Muscle layer of duodenum (tissue), 2 donors: Measurements from ENCODE around the gene ARPC4.
A peak's percentile ranks its signal among the peaks of the same experiment; 100 is the strongest.

ENCODE experiments used
- H3K27ac ChIP-seq: one replicate; pipeline ENCODE4 v1.7.0; 2013; ENCODE audit warnings: mild to moderate bottlenecking, low read length
- H3K27me3 ChIP-seq: one replicate; pipeline ENCODE4 v1.7.0; 2013; ENCODE audit warnings: low read depth, mild to moderate bottlenecking, control low read depth, low read length
- H3K36me3 ChIP-seq, 2 donors: one replicate each; pipeline ENCODE4 v1.7.0; 2013; ENCODE audit warnings: low read length in 2 of 2, control low read depth in 1 of 2, mild to moderate bottlenecking in 1 of 2; ENCODE audit not compliant: insufficient read depth in 2 of 2, control insufficient read depth in 1 of 2
- H3K4me1 ChIP-seq, 2 donors: one replicate each; pipeline ENCODE4 v1.7.0; 2013; ENCODE audit warnings: low read length in 2 of 2, mild to moderate bottlenecking in 2 of 2, control low read depth in 1 of 2, moderate library complexity in 1 of 2; ENCODE audit not compliant: insufficient read depth in 2 of 2, control insufficient read depth in 1 of 2
- H3K4me3 ChIP-seq, 2 donors: one replicate each; pipeline ENCODE4 v1.7.0; 2013; ENCODE audit warnings: low read length in 2 of 2, low read depth in 1 of 2, mild to moderate bottlenecking in 1 of 2
- H3K9me3 ChIP-seq, 2 donors: one replicate each; pipeline ENCODE4 v1.7.0; 2013; ENCODE audit warnings: low read length in 2 of 2, control low read depth in 1 of 2, mild to moderate bottlenecking in 1 of 2; ENCODE audit not compliant: control insufficient read depth in 1 of 2
- donor health status: healthy.

ARPC4 gene

DNA sequence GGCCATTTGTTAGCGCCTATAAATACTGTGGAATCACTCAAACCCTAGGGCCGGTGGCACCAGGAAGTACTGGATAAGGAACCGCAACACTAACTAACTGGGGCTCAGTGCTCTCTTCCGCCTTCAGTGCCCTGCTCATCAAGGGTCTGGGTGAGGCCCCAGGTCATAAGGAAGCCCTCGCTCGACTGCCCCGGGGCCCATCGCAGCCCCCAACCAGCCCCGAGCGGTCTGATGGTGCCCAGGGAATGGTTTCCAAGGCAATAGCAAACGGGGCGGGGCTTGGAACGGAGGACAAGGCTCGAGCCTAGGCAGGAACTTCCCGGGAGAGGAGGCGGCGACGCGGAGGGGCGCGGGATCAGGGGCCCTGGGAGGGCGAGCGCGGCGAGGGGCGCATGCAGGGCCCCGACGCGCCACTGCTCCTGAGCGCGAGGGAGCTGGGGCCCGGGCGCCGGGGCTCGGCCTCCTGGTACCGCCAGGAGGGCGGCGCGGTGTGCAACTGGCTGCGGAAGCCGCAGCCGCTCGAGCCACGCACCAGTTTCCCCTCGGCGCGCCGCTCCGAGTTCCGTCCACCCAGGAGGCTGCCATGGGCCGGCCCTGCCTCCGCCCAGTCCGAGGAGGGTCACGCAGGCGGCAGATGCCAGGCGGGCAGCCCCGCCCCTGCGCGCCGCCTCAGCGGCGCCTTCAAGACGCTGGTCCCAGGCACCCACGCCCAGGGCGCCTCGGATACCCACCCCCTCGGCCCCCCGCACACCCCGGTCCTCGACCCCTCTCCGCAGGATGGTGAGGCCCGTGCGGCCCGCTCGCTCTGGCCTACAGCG is 16.9 kb downstream of the ARPC4 start, which contains the start of gene TTLL3:
Gene TTLL3, plus strand, starts transcription at position 648 of the 818 bp plus-strand sequence. CDS start 400 bp downstream, outside the sequence.
- Histone ChIP-seq H3K27me3 (no peaks in the 10 kb centered on the region), H3K27ac (peak within 1 kb of the TSS; percentile 78), H3K36me3 (peaks cover 16 to 37% of the 10 kb centered on the region in 2 donors), H3K4me3 (peak within 1 kb of the TSS; percentile 68 to 80), H3K4me1 (peaks cover 0 to 8% of the 10 kb centered on the region in 2 donors), H3K9me3 (no peaks in the 10 kb centered on the region)

DNA sequence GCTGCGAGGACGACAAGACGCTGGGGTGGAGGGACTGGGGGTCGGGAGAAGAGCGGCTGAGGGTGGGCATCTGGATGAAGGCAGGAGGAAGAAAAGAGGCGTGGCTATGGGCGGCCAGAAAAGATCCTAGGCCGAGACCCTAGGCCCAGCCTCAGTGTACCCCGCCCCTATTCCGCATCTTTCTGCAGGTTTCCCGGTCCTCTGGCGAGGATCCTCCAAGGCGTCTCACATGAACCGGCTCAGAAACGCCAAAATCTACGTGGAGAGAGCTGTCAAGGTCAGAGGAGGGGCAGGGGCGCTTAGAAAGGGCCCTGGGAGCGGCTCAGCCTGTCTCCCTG is 17.5 kb downstream of the ARPC4 start:
- Histone ChIP-seq H3K4me1 (peaks cover 0 to 8% of the 10 kb centered on the region in 2 donors), H3K9me3 (no peaks in the 10 kb centered on the region), H3K27me3 (no peaks in the 10 kb centered on the region), H3K4me3 (peak overlapping the region; percentile 68 to 80), H3K27ac (peak overlapping the region; percentile 78), H3K36me3 (peaks cover 11 to 31% of the 10 kb centered on the region in 2 donors)

DNA sequence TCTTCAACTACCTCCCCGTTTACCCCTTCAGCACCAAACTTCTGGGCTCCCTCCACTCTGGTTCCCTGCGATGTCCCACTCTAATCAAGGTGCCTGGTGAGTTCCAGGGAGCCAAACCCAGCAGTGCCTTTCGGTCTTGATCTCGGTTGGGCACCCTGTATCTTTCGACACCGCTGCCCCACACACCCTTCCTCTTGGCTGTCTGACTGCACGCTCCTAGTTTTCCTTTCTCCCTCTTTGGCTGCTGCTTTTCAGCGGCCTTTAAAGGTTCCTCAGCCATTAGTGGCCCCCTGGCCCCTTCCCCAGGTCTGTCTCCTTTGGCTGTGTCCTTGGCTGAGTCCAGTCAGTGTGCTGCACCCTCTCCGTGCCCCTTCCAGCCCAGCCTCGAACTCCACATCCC is 18.0 kb downstream of the ARPC4 start:
- Histone ChIP-seq H3K4me3 (peak overlapping the region; percentile 68 to 80), H3K27me3 (no peaks in the 10 kb centered on the region), H3K4me1 (peaks cover 0 to 8% of the 10 kb centered on the region in 2 donors), H3K27ac (peak overlapping the region; percentile 78), H3K36me3 (peaks cover 6 to 27% of the 10 kb centered on the region in 2 donors), H3K9me3 (no peaks in the 10 kb centered on the region)

DNA sequence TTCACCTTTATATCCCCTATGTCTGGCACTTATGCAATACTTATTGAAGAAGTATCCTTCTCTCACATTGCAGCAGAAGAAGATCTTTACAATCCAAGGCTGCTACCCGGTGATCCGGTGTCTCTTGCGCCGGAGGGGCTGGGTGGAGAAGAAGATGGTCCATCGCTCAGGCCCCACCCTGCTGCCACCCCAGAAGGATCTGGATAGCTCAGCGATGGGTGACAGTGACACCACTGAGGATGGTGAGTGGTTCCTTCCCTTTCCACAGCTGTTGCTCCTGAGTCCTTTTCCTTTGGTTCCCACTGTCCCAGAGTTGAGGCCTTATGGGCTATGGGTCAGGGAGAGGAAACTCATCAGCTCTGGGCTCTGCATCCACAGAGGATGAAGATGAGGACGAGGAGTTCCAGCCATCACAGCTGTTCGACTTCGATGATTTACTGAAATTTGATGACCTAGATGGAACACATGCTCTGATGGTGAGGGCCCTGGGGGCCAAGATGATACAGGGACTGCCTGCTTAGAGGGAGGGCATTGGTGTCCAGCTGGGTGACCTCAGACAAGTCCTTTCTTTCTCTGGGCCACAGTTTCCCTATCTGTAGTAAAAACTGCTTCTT is 20.1 kb downstream of the ARPC4 start:
- no peaks in the 10 kb centered on the region for H3K27me3 ChIP-seq
- peaks cover 0 to 8% of the 10 kb centered on the region in 2 donors for H3K4me1 ChIP-seq
- H3K4me3 ChIP-seq, result no peak overlapping the region
- no peak overlapping the region for H3K27ac ChIP-seq
- no peaks in the 10 kb centered on the region for H3K9me3 ChIP-seq
- H3K36me3 ChIP-seq, result peaks cover 3 to 6% of the 10 kb centered on the region in 2 donors

DNA sequence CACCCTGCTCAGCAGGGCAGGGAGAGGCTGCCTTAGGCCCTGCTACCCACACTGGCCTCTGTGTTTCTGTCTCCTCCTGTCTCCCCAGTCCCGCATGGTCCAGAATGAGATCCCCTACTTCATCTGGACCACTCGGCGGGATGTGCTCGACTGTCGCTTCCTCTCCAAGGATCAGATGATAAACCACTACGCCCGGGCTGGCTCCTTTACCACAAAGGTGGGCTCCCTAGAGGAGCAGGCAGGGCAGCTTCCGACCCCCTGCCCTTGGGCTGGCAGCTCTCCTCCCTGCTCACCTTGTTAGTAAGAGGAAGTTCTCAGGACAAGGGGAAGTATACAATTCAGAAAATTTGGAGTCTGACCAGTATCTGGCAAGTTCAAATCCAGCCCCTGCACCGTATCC is 23.1 kb downstream of the ARPC4 start:
- Histone ChIP-seq H3K36me3 (peaks cover 9 to 17% of the 10 kb centered on the region in 2 donors), H3K4me1 (peaks cover 0 to 2% of the 10 kb centered on the region in 2 donors), H3K4me3 (no peak overlapping the region), H3K27me3 (no peaks in the 10 kb centered on the region), H3K27ac (no peak overlapping the region), H3K9me3 (no peaks in the 10 kb centered on the region)

DNA sequence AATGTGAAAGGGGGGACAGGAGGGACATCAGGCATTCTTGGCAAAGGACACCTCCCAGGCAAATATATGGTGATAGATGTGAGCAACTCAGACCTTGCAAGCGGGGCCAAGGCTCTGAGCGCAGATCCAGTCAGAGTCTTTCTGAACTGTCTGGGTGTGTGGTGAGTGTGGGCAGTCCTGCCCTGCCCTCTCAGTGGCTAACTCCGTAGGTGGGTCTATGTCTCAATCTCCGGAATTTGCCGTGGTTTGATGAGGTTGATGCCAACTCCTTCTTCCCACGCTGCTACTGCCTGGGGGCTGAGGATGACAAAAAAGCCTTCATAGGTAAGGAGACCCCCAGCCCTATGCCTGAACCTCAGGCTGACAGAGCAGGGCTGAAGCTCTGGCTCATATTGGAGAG is 24.6 kb downstream of the ARPC4 start:
- peaks cover 9 to 17% of the 10 kb centered on the region in 2 donors for H3K36me3 ChIP-seq
- H3K27ac ChIP-seq, result no peak overlapping the region
- H3K9me3 ChIP-seq, result no peaks in the 10 kb centered on the region

DNA sequence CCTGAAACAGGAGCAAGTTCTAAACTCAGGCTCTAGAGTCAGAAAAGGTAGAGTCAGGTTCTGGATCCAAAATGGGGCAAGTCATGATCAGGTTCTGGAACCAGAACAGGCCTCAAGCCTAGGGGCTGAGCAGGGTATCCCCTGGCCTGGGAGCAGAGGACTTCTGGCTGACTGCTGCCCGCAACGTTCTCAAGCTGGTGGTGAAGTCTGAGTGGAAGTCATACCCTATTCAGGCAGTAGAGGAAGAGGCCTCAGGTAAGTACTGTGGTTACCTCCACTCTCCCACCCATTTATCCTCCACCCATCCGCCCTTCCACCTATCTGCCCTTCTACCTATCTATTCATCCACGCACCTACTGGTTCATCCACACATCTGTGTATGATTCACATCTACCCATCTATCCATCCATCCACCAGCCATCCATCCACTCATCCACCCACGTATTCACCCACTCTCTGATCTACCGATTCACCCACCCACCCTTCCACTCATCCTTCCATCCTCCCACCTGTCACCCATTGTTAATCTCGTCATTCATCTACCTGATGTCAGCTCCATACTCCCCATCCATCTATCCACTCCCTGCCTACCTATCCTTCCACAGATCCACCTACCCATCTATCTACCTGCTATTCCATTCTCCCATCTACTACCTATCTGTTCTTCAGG is 25.9 kb downstream of the ARPC4 start:
- Histone ChIP-seq H3K36me3 (peaks cover 6 to 12% of the 10 kb centered on the region in 2 donors), H3K4me3 (no peak overlapping the region), H3K27ac (no peak overlapping the region), H3K9me3 (no peaks in the 10 kb centered on the region), H3K27me3 (no peaks in the 10 kb centered on the region), H3K4me1 (no peaks in the 10 kb centered on the region)

More for the DNA sequence above, 24.6 kb downstream of the ARPC4 start:
- no peaks in the 10 kb centered on the region for H3K4me1 ChIP-seq
- no peak overlapping the region for H3K4me3 ChIP-seq
- no peaks in the 10 kb centered on the region for H3K27me3 ChIP-seq

DNA sequence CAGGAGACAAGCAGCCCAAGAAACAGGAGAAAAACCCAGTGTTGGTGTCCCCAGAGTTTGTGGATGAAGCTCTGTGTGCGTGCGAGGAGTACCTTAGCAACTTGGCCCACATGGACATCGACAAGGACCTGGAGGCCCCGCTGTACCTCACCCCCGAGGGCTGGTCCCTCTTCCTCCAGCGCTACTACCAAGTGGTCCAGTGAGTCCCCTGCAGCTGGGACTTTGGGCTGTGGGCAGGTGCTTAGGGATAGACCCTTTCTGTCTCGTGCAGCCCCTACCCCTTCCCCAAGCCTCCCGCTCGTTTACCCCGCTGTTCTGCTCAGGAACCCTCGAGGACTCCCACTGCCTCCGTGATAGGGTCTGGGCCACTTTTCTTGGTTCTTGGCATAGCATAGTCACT is 27.7 kb downstream of the ARPC4 start:
- no peak overlapping the region for H3K27ac ChIP-seq
- no peaks in the 10 kb centered on the region for H3K9me3 ChIP-seq
- H3K4me1 ChIP-seq, result no peaks in the 10 kb centered on the region
- no peaks in the 10 kb centered on the region for H3K27me3 ChIP-seq
- no peak overlapping the region for H3K4me3 ChIP-seq
- H3K36me3 ChIP-seq, result peaks cover 6 to 13% of the 10 kb centered on the region in 2 donors

DNA sequence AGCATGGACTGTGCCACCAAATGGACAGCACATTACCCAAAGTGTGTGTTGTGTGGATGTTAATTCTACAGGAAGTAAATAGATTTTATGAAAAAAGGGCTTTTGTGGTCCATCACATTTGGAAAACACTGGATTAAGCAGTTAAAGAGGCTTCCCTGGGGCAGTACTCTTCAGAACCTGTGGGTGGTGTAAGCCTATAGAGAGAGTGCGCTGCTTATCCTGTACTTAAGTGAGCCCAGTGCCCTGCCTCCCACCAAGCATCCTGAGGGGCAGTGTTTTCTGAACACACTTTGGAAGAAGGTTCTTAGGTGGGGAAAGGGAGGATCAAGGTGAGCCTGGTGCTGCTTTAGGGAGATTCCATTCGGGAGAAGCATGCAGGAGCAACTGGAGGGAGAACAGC is 28.1 kb downstream of the ARPC4 start:
- no peaks in the 10 kb centered on the region for H3K27me3 ChIP-seq
- no peaks in the 10 kb centered on the region for H3K9me3 ChIP-seq
- no peak overlapping the region for H3K27ac ChIP-seq
- H3K4me3 ChIP-seq, result no peak overlapping the region
- no peaks in the 10 kb centered on the region for H3K4me1 ChIP-seq
- H3K36me3 ChIP-seq, result peaks cover 6 to 17% of the 10 kb centered on the region in 2 donors

DNA sequence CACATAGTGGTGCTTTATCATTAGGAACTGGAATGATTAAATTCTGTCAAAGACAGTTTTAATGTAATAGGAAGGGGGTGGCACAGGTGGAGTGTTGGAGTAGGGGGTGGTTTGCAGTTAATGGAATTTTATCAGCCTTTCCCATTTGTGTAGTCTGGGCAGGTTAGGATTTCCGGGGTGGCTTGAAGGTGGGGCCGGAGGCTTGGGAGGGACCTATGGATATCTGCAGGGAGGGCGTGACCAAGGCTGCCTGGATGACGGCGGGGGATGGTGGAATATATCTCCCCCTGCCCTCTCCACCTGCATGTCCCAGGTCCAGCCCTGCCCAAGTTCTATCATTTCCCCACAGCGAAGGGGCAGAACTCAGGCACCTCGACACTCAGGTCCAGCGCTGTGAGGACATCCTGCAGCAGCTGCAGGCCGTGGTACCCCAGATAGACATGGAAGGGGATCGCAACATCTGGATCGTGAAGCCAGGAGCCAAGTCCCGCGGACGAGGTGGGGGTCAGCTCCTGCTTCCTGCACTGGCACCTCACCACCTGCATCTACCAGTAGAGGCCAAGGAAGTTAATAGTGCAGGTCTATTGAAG is 32.7 kb downstream of the ARPC4 start:
- Histone ChIP-seq H3K4me1 (no peaks in the 10 kb centered on the region), H3K36me3 (peaks cover 4 to 30% of the 10 kb centered on the region in 2 donors), H3K4me3 (no peak overlapping the region), H3K9me3 (no peaks in the 10 kb centered on the region), H3K27me3 (no peaks in the 10 kb centered on the region), H3K27ac (no peak overlapping the region)
